D341Med (cell line): Measurements from ENCODE around the gene AFF3.

Experiments used
- DNase-seq: peaks from one replicate; pipeline ENCODE4 v3.0.0; 2012; ENCODE audit warnings: low spot score

The AFF3 gene

GRCh38 chr2:99822474-99823207 is 319.7 kb downstream of the AFF3 start:
- no peak for DNase-seq

GRCh38 chr2:99821984-99822383 is 320.4 kb downstream of the AFF3 start:
- DNase-seq = no peak

GRCh38 chr2:99821572-99821971 is 320.8 kb downstream of the AFF3 start:
- DNase-seq = no peak

GRCh38 chr2:99821039-99821438 is 321.4 kb downstream of the AFF3 start:
- DNase-seq = no peak

GRCh38 chr2:99819766-99820165 is 322.6 kb downstream of the AFF3 start:
- no peak for DNase-seq

GRCh38 chr2:99818842-99819241 is 323.5 kb downstream of the AFF3 start:
- DNase-seq = no peak

- no peak for DNase-seq
Observed at GRCh38 chr2:99816908-99817307, 325.5 kb downstream of the AFF3 start.

- no peak for DNase-seq
Observed at GRCh38 chr2:99812426-99812825, 330.0 kb downstream of the AFF3 start.

- DNase-seq = no peak
Observed at GRCh38 chr2:99811544-99811943, 330.8 kb downstream of the AFF3 start.

- no peak for DNase-seq
Observed at GRCh38 chr2:99810225-99810624, 332.2 kb downstream of the AFF3 start.

- DNase-seq = no peak
Observed at GRCh38 chr2:99809259-99809900, 333.0 kb downstream of the AFF3 start.

- DNase-seq = no peak
Observed at GRCh38 chr2:99808361-99809200, 333.8 kb downstream of the AFF3 start.

GRCh38 chr2:99806758-99807157 is 335.6 kb downstream of the AFF3 start:
- DNase-seq = no peak

- DNase-seq = no peak
Observed at GRCh38 chr2:99805930-99806476, 336.4 kb downstream of the AFF3 start.

GRCh38 chr2:99803846-99804245 is 338.5 kb downstream of the AFF3 start:
- DNase-seq = no peak

- no peak for DNase-seq
Observed at GRCh38 chr2:99802734-99803133, 339.7 kb downstream of the AFF3 start.

- DNase-seq = no peak
Observed at GRCh38 chr2:99801327-99801901, 341.0 kb downstream of the AFF3 start.

GRCh38 chr2:99797475-99797874 is 344.9 kb downstream of the AFF3 start:
- no peak for DNase-seq

- no peak for DNase-seq
Observed at GRCh38 chr2:99794414-99794813, 348.0 kb downstream of the AFF3 start.

- DNase-seq = no peak
Observed at GRCh38 chr2:99793022-99793421, 349.4 kb downstream of the AFF3 start.

GRCh38 chr2:99789849-99790248 is 352.5 kb downstream of the AFF3 start:
- no peak for DNase-seq

- DNase-seq = no peak
Observed at GRCh38 chr2:99787769-99788382, 354.5 kb downstream of the AFF3 start.
